NCI-H510A (cell line): ENCODE data around the gene KRTAP8-1.

Experiments
- DNase-seq: peaks from one replicate; lab custom pipeline; 2025; lab: John Stamatoyannopoulos, UW

Gene KRTAP8-1

DNA sequence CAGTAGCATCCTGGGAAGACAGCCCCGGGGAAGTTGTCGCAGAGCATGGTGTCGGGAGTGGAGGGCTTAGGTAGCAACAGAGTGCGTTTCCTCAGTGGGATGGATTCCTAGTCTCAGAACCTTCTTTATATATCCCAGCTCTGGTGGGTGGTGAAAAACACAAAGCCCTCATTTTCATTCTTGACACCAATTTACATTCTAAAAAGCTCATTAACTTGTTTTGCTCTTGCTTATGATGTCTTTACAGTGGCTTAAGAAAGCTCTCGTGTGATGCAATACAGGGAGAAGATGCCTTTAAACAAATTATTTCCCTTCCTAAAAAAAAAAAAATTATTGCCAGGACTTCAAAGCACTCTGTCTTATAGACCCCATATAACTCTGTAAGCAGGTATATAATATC is at the start of gene KRTAP8-1:
Gene KRTAP8-1 (minus strand): TSS at position 101 of the 400 bp plus-strand sequence. CDS start 54 bp downstream, at position 47.
- no peak for DNase-seq

- DNase-seq, result no peak
These were observed 34.8 kb upstream of the KRTAP8-1 start for GRCh38 chr21:30847627-30848500.

DNA sequence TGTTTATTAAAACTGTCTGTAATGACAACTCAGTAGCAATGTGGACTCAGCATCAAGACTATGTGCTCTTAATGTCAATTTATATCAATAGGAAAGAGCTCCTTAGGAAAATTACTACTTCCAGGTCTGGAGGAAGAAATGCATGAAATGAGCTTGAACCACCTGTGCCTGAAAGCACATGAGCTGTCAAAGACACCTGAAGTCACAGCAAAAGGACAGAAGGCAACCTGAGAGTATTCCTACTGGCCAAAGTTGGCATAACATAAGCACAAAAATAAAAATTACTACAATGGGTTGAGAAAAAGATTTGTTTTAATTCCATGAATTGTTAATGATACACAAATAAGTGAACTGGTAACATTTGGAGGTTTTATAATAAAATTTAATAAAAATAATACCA is 29.9 kb upstream of the KRTAP8-1 start:
- DNase-seq, result no peak

- no peak for DNase-seq
These were observed 26.2 kb upstream of the KRTAP8-1 start for GRCh38 chr21:30839304-30839703.

- no peak for DNase-seq
These were observed 25.5 kb upstream of the KRTAP8-1 start for GRCh38 chr21:30838536-30838935.

DNA sequence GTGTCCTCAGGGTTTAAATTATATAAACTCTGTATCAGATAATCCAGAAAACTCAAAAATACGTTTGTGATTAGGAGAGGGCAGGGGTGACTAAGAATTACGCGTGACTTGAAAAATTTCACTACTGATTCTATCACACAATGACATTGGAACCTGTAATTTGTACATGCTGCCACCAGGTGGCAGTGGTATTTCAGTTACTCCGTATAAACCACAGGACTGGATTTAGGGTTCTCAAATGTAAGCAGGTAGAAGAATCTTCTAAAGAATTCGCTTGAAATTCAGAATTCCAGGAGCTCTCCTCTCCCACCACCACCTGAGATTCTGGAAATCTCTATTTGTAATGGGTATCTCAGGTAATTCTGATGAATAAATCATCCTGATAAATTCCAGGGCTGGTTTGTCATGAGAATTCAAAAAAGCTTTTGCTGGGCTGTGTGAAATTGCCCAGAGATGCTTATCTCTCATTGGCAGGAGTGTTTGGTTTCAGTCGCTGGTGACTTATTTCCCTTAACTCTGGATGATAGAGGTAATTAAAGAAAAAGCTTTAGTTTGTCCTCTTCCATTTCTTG is 18.2 kb upstream of the KRTAP8-1 start:
- DNase-seq, result no peak

DNA sequence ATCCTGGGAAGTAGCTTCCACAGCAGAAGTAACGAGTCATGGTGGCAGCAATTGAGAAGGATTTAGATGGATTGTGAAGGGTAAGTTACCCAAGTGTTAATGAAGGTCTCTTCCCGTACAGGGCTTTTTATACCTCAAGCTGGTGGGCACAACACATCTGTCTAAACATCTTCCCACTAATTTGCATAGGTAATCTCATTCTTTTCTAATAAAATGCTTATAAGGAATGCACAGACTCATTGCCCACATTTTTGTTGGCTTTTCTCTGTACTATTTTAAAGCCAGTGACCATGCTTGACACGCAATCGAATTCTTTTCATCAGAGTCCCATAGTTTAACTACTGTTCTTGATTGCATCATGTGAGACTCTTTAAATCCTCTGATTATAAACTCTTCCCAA is 16.6 kb upstream of the KRTAP8-1 start, which contains the start of gene KRTAP7-1:
Gene KRTAP7-1 (minus strand): TSS at position 101 of the 400 bp plus-strand sequence. CDS start 61 bp downstream, at position 40.
- no peak for DNase-seq

- DNase-seq, result no peak
These were observed 6.0 kb upstream of the KRTAP8-1 start for GRCh38 chr21:30818837-30819610.

GRCh38 chr21:30800605-30801004 is 12.5 kb downstream of the KRTAP8-1 start:
- DNase-seq, result no peak

DNA sequence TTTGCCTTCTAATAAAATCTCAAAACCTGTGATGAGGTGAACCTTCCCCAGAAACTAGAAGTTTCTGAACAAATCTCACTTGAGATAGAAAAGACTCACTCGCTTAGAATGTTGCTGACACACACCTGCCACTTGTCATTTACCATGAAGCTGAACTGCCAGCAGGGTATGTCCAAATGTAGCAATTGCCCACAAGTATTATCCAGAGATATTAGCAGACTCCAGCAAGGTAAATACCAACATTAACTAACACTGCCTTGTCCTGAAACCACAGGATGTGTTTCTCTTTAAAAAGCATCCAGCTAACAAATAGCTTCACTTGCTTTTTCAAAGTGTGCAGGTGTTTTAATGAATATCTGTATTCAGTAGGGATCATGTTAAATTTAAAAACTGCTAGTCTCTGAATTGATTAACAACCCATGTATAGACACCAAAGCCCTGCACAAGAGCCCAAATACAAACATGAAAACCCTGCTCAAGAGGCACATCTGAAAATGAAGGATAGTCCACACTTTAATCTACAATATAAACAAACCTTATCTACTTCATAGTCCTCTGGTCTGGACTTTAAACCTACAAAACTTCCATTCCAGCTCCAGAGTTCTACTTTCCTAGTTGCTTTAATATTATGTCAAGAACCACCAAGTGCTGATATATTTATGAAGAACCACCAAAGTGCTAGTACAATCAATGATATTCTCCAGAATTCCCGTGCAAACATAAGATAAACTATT is 19.3 kb downstream of the KRTAP8-1 start:
- DNase-seq, result no peak

GRCh38 chr21:30779249-30779648 is 33.8 kb downstream of the KRTAP8-1 start:
- DNase-seq, result no peak

DNA sequence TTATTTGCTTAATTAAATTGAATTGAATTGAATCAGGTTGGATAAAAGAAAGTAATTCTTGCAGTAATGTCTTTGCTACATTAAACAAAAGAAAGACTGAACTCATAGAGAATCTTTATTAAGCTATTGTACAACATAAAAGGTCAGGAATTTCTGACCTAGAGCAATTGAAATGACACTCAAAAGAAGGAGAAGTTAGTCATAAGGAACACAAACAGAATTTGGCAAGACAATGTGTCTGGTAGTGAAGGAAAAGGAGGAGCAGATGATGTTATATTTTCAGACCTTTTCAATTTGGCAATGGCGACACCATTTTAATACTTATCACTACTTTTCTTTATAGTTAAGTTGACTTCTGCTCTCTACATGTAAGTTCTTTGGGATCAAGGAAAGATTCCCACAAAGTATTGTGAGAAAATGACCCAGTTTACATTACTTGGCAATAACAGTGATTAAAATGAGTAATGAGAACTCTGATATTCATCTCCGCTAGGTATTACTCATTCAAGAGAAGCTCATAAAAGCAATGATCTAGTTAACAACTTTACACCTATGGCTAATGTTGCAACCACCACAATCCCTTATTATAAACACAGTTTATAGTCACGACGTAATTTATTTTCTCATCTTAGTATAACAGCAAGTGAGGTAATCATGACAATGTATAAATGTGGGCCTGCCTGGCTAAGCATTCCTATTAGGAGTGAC is 43.2 kb downstream of the KRTAP8-1 start:
- DNase-seq, result no peak
